Retinal pigment epithelial cell (primary cell): ENCODE results near the gene ADAMTS17.

Experiments
- DNase-seq: peaks from one replicate; pipeline ENCODE4 v3.0.0-alpha.2; 2010; ENCODE audit warnings: low read depth
- H3K4me3 ChIP-seq: 2 replicates; pipeline ENCODE4 v1.5.1; 2011; ENCODE audit warnings: mild to moderate bottlenecking, low read length, control low read depth, moderate library complexity
- TF ChIP-seq, protein P1 (sequence below): conservative IDR thresholded peaks from 2 replicates; pipeline ENCODE4 v1.5.1; 2011; ENCODE audit warnings: low read depth, low read length, control low read depth, inconsistent platforms

The ADAMTS17 gene

DNA sequence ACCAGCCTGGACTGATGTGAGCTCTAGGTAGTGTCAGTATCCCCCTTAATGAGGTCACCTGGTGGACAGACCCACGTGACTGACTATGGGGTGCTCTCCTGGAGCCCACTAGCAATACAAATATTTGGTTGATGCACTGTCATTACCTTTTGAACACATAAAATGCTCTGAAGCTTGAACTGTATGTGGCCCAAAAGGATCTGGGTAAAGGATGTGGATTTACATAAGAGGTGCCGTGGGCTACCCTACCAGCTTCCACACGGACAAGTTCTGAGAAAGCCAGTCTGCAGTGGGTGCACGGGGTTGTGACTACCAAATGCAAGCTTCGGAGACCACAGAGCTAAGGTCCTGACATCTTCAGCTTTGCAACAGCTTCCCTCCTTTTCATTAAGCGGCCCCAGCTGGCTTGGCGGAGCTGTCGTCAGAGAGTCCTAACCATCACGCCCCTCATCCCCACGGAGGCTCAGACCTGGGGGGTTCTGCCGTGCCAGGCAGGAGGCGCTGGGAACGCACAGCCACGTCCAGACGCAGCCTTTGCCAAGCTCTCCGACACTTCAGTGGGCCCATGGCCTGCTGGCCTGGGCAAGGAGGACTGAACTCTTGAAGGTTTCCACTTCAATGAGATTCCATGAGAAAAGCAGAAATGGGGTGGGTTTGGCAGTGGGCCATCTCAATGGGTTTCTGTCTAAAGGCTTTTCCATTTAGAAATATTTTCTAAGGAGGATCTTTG lies 228.3 kb downstream of the ADAMTS17 start:
- TF ChIP-seq, protein P1, sequence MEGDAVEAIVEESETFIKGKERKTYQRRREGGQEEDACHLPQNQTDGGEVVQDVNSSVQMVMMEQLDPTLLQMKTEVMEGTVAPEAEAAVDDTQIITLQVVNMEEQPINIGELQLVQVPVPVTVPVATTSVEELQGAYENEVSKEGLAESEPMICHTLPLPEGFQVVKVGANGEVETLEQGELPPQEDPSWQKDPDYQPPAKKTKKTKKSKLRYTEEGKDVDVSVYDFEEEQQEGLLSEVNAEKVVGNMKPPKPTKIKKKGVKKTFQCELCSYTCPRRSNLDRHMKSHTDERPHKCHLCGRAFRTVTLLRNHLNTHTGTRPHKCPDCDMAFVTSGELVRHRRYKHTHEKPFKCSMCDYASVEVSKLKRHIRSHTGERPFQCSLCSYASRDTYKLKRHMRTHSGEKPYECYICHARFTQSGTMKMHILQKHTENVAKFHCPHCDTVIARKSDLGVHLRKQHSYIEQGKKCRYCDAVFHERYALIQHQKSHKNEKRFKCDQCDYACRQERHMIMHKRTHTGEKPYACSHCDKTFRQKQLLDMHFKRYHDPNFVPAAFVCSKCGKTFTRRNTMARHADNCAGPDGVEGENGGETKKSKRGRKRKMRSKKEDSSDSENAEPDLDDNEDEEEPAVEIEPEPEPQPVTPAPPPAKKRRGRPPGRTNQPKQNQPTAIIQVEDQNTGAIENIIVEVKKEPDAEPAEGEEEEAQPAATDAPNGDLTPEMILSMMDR: no peak
- no peak for DNase-seq
- H3K4me3 ChIP-seq: no peak overlapping the region

DNA sequence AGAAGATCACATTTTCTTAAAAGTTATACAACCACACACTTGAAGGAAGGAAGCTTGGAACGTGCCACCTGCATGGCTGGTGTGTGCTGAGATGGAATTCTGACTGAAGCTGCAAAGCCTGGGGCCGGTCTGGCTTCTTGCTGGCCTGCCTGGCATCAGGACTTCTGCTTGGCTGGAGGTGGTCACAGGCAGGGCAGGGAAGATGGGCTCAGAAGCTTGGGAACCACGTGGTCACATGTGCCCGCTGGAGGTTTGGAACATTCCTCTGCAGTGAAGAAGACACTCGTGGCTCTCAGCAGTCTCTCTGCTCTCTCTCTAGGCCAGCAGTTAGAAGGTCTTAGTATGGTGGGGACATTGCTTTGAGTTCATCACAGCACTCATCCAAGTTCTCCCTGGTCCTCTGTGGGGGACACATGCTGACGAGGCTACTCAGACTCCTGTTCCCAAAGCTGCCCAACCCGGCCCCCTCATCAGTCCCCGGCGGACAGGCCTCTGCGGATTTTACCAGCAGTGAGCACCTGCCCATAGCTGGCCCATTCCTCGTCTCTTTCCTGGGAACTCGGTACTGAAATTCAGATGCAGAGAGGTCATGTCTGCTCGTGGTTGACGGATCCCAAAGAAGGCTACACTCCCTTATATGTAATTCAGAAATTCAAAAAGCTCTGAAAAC lies 229.0 kb downstream of the ADAMTS17 start:
- no peak overlapping the region for H3K4me3 ChIP-seq
- TF ChIP-seq, protein P1: no peak
- no peak for DNase-seq

DNA sequence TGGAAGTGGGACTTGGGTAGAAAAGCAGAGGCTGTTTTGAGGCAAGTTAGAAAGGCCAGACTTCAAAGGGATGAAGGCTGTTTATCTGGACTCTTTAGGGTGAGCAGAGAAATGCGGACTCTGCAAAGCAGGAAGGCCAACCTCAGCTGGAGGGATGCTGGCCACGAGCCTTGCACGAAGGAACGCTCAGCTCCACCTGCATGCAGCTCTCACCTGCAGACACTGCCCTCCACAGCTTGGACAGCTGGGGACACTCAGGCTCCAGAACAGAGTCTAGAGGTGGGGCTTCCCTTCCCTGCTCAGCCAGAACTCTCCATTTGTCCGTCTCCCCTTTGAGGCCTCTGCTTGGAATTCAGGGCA lies 229.7 kb downstream of the ADAMTS17 start:
- H3K4me3 ChIP-seq: no peak overlapping the region
- TF ChIP-seq, protein P1: no peak
- no peak for DNase-seq

DNA sequence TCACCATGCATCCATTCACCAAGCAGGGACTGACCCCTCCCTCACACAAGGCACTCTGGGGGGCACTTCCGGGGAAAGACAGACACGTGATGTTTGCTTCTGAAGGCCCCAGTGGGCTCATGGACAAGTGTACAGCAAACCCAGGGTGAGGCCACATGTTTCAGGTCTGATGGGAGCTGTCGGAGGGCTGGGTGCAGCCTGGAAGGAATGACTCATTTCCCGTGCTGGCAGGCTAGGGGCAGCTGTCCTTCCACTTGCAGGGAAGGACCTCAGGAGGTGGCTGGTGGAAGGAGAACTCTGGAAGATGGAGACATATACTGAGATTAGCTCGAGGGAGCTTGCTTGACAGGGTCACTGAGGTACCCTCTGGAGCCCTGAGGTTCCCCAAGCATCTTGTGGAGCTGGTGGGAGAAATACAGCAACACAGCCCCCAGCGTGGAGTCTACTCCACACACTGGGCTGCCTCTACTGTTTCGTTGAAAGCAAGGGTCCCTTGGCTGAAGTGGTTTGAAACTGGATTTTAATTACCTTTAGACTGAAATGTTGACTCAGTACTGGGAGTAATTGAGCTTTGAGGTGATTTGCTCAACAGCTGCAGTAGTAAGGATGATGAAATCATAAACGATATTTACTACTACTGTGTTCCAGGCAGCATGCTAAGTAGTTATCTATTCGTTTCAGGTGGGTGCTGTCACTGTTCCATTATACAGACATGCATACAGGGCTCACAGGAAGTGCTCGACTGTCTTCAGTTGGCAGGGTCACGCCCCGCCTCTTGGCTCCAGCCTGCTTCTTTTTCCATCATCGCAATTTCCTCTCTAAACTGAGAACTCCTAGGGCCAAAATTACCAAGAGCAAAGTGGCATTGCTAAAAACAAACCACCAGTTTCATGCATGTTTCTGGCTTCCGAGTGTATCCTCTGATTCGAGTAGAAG lies 230.4 kb downstream of the ADAMTS17 start:
- H3K4me3 ChIP-seq: no peak overlapping the region
- DNase-seq: peak; percentile 56
- TF ChIP-seq, protein P1: no peak

DNA sequence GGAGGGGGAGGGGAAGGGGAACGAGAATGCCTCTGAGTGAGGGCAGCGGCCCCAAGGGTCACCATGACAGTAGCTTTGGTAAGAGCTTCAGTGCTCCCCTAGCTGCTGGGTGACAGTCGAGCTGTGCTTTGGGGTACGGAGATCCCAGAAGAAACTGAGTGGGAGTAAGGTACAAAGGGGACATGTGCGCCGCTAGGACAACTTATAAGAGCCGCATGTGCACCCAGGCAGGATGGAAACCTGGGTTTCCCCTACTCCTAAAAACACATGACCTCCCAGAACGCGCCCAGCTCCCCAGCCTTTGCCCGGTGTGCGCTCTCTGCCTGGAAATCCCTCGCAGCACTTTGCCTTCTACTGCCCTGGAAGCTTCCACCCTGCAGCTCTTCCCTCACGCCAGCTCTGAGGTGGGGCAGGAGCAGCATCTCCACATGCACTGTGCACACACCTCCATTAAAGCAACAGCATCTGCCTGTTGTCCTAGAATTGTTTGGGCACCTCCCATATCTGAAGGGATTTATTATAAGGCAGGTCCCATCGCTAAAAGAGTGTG lies 232.2 kb downstream of the ADAMTS17 start:
- no peak for DNase-seq
- TF ChIP-seq, protein P1: no peak
- no peak overlapping the region for H3K4me3 ChIP-seq

DNA sequence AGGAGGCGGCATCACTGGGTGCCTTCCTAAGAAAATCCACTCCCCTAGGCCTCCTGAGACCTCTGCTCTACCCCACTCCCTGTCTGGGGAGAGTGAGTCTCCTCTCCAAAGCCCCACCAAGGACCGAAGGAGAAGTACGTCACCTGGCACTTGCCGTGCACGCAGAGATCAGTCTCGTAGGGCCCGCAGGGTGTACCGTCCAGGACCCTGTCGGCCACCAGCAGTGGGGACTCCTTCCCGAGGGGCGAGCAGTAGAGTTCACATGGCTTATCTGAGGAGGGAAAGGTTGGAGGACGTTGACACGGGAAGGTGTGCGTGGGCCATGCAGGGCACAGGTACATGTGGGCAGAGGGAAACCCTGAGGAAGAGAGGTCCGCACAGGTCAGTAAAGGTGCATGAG lies 232.9 kb downstream of the ADAMTS17 start:
- DNase-seq: no peak
- no peak overlapping the region for H3K4me3 ChIP-seq
- TF ChIP-seq, protein P1: no peak
